ENCODE results near the gene NUDT7. TPM values are rescaled to one million over a fixed set of nuclear protein-coding genes. Genes with fewer than 3 reads are reported as not detected.

The NUDT7 gene
- total and polyA plus RNA-seq, 9 of the 15 experiments (the other 6 are each of a cell fraction or from before 2014, with no cell fraction given) = 5.6 to 24.2 (median 10.5) TPM

DNA sequence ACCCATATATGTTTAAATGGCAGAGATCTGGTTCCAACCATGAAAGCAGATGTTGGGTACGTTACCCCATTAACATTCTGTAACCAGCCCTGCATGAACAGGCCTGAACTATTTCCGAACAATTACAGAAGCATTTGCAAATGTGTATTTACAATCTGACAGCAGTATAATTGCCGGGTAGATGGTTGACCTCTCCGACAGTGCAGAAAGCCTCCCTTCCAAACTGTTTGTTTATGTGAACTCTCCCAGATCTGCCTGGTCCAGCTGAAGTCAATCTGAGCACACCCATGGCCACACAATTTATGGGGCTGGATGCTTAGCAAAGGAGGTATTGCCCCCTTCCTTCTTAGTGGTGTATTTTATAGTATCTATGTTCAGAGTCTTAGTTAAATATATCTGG lies 21.8 kb downstream of the NUDT7 start (continued):
- TF ChIP-seq, protein P1, sequence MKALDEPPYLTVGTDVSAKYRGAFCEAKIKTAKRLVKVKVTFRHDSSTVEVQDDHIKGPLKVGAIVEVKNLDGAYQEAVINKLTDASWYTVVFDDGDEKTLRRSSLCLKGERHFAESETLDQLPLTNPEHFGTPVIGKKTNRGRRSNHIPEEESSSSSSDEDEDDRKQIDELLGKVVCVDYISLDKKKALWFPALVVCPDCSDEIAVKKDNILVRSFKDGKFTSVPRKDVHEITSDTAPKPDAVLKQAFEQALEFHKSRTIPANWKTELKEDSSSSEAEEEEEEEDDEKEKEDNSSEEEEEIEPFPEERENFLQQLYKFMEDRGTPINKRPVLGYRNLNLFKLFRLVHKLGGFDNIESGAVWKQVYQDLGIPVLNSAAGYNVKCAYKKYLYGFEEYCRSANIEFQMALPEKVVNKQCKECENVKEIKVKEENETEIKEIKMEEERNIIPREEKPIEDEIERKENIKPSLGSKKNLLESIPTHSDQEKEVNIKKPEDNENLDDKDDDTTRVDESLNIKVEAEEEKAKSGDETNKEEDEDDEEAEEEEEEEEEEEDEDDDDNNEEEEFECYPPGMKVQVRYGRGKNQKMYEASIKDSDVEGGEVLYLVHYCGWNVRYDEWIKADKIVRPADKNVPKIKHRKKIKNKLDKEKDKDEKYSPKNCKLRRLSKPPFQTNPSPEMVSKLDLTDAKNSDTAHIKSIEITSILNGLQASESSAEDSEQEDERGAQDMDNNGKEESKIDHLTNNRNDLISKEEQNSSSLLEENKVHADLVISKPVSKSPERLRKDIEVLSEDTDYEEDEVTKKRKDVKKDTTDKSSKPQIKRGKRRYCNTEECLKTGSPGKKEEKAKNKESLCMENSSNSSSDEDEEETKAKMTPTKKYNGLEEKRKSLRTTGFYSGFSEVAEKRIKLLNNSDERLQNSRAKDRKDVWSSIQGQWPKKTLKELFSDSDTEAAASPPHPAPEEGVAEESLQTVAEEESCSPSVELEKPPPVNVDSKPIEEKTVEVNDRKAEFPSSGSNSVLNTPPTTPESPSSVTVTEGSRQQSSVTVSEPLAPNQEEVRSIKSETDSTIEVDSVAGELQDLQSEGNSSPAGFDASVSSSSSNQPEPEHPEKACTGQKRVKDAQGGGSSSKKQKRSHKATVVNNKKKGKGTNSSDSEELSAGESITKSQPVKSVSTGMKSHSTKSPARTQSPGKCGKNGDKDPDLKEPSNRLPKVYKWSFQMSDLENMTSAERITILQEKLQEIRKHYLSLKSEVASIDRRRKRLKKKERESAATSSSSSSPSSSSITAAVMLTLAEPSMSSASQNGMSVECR (CRISPR knock-in tag; IDR thresholded peaks at IDR 0.05) = no peak
- TF ChIP-seq KDM1A (IDR thresholded peaks at IDR 0.05) = no peak
- no peak for TF ChIP-seq U2AF1 (optimal IDR thresholded peaks at IDR 0.05; ENCODE audit: low read depth, low read length)
- TF ChIP-seq, protein P2, sequence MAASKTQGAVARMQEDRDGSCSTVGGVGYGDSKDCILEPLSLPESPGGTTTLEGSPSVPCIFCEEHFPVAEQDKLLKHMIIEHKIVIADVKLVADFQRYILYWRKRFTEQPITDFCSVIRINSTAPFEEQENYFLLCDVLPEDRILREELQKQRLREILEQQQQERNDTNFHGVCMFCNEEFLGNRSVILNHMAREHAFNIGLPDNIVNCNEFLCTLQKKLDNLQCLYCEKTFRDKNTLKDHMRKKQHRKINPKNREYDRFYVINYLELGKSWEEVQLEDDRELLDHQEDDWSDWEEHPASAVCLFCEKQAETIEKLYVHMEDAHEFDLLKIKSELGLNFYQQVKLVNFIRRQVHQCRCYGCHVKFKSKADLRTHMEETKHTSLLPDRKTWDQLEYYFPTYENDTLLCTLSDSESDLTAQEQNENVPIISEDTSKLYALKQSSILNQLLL (CRISPR knock-in tag; IDR thresholded peaks at IDR 0.05; ENCODE audit: borderline replicate concordance) = no peak
- TF ChIP-seq, protein P3, sequence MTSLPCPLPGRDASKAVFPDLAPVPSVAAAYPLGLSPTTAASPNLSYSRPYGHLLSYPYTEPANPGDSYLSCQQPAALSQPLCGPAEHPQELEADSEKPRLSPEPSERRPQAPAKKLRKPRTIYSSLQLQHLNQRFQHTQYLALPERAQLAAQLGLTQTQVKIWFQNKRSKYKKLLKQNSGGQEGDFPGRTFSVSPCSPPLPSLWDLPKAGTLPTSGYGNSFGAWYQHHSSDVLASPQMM (CRISPR knock-in tag; IDR thresholded peaks at IDR 0.05) = no peak
- no peak for TF ChIP-seq RBBP5 (IDR thresholded peaks at IDR 0.05; ENCODE audit: borderline replicate concordance, insufficient read depth, low read length, poor library complexity, severe bottlenecking)
- no peak for TF ChIP-seq FOXK2 (conservative IDR thresholded peaks at IDR 0.05 in 1 of 2, IDR thresholded peaks at IDR 0.05 in 1 of 2; ENCODE audit: low read depth in 2 of 2)
- TF ChIP-seq LARP7 (IDR thresholded peaks at IDR 0.05) = no peak
- TF ChIP-seq ZZZ3 (IDR thresholded peaks at IDR 0.05) = no peak

Data from K562 (cell line).